Ovary (tissue), 9 donors: ENCODE results near the gene CTBP1. TPM values are rescaled to one million over a fixed set of nuclear protein-coding genes. Genes with fewer than 3 reads are reported as not detected.
A peak's percentile ranks its signal among the peaks of the same experiment; 100 is the strongest.

Source experiments
- DNase-seq, 5 donors: peaks; one replicate each; pipeline ENCODE4 v3.0.0-alpha.2; 2019 to 2020
- H3K27ac ChIP-seq, 2 donors: fragments of 200-600 bp; one replicate each; pipeline versions ENCODE4 v1.5.1 to v1.8.0; 2019 to 2022
- H3K27me3 ChIP-seq: fragments of 200-600 bp; one replicate; pipeline ENCODE4 v1.8.0; 2022
- H3K36me3 ChIP-seq: fragments of 200-600 bp; sonication (generic); one replicate; pipeline ENCODE4 v1.5.1; 2019
- H3K4me1 ChIP-seq: one replicate; pipeline ENCODE4 v1.8.1; 2013; ENCODE audit warnings: mild to moderate bottlenecking, moderate library complexity; ENCODE audit not compliant: insufficient read depth
- H3K4me3 ChIP-seq: fragments of 200-600 bp; sonication (generic); one replicate; pipeline ENCODE4 v1.5.1; 2017
- H3K9me3 ChIP-seq, 2 donors: fragments of 200-600 bp in 1 of 2; sonication (generic) in 1 of 2; one replicate each; pipeline versions ENCODE4 v1.5.1 to v1.8.1; 2013 to 2019; ENCODE audit warnings: mild to moderate bottlenecking in 1 of 2, moderate library complexity in 1 of 2
- EP300 ChIP-seq: sonication (generic); formaldehyde crosslinking; IDR thresholded peaks from one replicate; pipeline ENCODE4 v1.6.1; 2017; ENCODE audit warnings: antibody characterized with exemption
- POLR2A ChIP-seq: fragments of 450-650 bp; IDR thresholded peaks from one replicate; pipeline ENCODE4 v1.6.1; 2017; ENCODE audit warnings: antibody characterized with exemption, mild to moderate bottlenecking, moderate library complexity
- WGBS, 3 donors: extraction: QIAGEN DNeasy Blood & Tissue Kit in 1 of 3; methylation state at CpG; one replicate each; pipeline versions ENCODE4 v1.1.5 to v1.1.7; 2013 to 2017; 5-methylcytosine and 5-hydroxymethylcytosine counted together
- intact Hi-C, 4 donors: fragments of 100-400 bp; cut with DNase I; formaldehyde crosslinking; loops; one replicate each; pipeline versions ENCODE4 v1.11.0 to v1.15.1; 2022 to 2023
- polyA plus RNA-seq, 2 donors: library from polyadenylated mRNA; stranded (reverse); fragments of 200-250 nt in 1 of 2; fragments of 350-450 nt in 1 of 2; fragmentation: Illumina TruSeq in 1 of 2; extraction: RNeasy Lipid Tissue Mini Kit (QIAGEN cat#74804) in 1 of 2; gene quantifications; one replicate each; pipeline ENCODE4 v1.2.3, GENCODE V29; 2013 to 2014
- total RNA-seq, 7 donors: library from RNA; depleted of rRNA in 2 of 7; stranded (reverse); fragments of >200 nt in 2 of 7; fragmentation: NEBNext Ultra II Directional in 3 of 7; extraction: Animal tissue kit (Norgen Biotek cat#: 25700) in 3 of 7; gene quantifications; one replicate each; pipeline versions ENCODE4 v1.1.0 to v1.2.4, GENCODE V29; 2016 to 2023
- TF ChIP-seq, protein P1 (sequence below), 3 donors: fragments of 450-650 bp in 2 of 3; fragments of 200-600 bp in 1 of 3; IDR thresholded peaks; one replicate each; pipeline versions ENCODE4 v1.5.1 to v1.8.0; 2016 to 2022; ENCODE audit warnings: antibody characterized with exemption in 3 of 3, mild to moderate bottlenecking in 1 of 3
- donor health status: DM: no; HTN: no; CAD: no; lungs with moderate emphysema.
- donor health status: DM: no; HTN: no; CAD: no.
- donor health status: Bipolar disorder and iron deficiency.
- donor health status: DM: yes; HTN: yes; CAD: no.
- donor health status: DM: no; HTN: no; CAD: no.
- donor health status: DM: yes; HTN: yes; CAD: no.

The CTBP1 gene
- total and polyA plus RNA-seq, 9 donors = 45.7 to 231 (median 141) TPM

DNA sequence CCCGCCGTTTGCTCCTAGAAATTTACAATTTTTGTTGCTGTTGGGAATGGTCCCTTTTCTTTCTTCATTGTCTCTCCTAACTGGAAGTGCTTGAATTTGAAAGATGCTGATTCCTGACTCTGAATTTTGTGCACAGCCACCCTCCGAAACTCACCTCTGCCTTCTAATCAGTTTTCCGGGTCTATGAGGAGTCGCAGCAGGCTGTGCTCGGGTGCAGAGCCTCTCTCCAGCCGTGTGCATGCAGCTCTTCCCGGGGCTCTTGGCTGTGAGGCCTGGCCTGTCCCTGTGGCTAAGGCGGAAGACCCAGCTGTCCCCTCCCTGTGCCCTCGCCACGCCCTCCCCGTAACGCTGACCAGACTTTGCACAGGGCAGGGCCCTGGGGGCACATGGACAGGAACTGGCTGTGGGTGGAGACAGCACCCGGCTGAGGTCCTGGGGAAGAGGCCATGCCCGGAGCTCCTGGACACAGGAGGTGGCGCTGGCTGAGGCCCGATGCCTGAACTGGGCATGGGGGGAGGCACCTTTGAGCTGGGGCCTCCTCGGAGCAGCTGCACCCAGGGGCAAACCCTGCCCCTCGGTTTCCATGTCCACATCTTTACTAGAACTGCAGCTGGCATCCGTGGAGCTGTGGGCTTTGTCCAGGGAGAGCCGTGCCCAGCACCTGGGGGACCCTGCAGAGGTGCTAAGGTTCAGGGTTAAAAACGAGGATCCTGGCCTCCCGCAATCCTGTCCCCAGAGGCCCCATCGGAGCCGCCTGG, 43.9 kb downstream of the CTBP1 start:
- TF ChIP-seq, protein P1, sequence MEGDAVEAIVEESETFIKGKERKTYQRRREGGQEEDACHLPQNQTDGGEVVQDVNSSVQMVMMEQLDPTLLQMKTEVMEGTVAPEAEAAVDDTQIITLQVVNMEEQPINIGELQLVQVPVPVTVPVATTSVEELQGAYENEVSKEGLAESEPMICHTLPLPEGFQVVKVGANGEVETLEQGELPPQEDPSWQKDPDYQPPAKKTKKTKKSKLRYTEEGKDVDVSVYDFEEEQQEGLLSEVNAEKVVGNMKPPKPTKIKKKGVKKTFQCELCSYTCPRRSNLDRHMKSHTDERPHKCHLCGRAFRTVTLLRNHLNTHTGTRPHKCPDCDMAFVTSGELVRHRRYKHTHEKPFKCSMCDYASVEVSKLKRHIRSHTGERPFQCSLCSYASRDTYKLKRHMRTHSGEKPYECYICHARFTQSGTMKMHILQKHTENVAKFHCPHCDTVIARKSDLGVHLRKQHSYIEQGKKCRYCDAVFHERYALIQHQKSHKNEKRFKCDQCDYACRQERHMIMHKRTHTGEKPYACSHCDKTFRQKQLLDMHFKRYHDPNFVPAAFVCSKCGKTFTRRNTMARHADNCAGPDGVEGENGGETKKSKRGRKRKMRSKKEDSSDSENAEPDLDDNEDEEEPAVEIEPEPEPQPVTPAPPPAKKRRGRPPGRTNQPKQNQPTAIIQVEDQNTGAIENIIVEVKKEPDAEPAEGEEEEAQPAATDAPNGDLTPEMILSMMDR (IDR thresholded peaks at IDR 0.05) = no peak
- TF ChIP-seq POLR2A = no peak
- TF ChIP-seq EP300 = no peak
- intact Hi-C loops = loop anchor here in 3 of 4 donors (5.0 kb wide), 2 partner anchors 33 to 38 kb away; partner anchors contain the start of gene SPON2 (in 2 of the 3)
- H3K27me3 ChIP-seq = no peaks in the 10 kb centered on the region
- DNase-seq = peak in 3 of 5 donors; percentile 23 to 36 (median 29)
- 85 to 95% (median 89%) methylated on average over 23 to 25 of the region's 25 CpGs for WGBS, 3 donors
- H3K4me3 ChIP-seq = no peak overlapping the region
- H3K9me3 ChIP-seq = no peaks in the 10 kb centered on the region
- H3K4me1 ChIP-seq = peaks cover 33% of the 10 kb centered on the region
- H3K27ac ChIP-seq = no peak overlapping the region
- H3K36me3 ChIP-seq = no peaks in the 10 kb centered on the region

DNA sequence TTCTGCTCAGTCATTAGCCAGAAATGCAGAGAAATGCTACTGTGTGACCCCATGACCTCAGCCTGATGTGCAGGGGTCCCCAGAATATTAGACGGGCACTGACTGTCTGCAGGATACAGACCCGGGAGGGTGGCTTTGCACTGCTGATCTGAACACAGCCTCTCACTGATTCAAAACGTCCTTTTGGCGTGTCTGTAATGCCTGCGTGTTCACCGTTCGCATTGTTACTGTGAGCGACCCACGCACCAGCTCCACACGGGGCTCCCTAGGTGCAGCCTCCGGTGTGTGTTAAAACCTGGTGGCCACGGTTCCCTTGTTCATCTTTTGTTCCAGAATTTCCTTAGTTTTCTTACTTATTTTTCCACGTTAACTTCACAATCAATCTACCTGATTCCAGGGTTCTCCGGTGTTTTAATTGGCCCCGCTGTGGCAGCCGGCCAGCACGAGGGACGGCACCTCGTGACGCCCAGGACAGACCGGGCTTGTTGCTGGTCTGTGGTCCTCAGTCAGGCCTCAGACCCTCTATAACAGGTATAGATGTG, 44.6 kb downstream of the CTBP1 start:
- H3K27me3 ChIP-seq = no peaks in the 10 kb centered on the region
- H3K27ac ChIP-seq = no peak overlapping the region
- H3K4me3 ChIP-seq = no peak overlapping the region
- H3K4me1 ChIP-seq = peaks cover 31% of the 10 kb centered on the region
- TF ChIP-seq POLR2A = no peak
- TF ChIP-seq EP300 = no peak
- TF ChIP-seq, protein P1 (IDR thresholded peaks at IDR 0.05) = no peak
- peak in 2 of 5 donors; percentile 19 to 38 for DNase-seq
- H3K9me3 ChIP-seq = no peaks in the 10 kb centered on the region
- WGBS, 3 donors = 93 to 94% (median 94%) methylated on average over 21 of the region's 21 CpGs
- intact Hi-C loops = no loop called here
- no peaks in the 10 kb centered on the region for H3K36me3 ChIP-seq

DNA sequence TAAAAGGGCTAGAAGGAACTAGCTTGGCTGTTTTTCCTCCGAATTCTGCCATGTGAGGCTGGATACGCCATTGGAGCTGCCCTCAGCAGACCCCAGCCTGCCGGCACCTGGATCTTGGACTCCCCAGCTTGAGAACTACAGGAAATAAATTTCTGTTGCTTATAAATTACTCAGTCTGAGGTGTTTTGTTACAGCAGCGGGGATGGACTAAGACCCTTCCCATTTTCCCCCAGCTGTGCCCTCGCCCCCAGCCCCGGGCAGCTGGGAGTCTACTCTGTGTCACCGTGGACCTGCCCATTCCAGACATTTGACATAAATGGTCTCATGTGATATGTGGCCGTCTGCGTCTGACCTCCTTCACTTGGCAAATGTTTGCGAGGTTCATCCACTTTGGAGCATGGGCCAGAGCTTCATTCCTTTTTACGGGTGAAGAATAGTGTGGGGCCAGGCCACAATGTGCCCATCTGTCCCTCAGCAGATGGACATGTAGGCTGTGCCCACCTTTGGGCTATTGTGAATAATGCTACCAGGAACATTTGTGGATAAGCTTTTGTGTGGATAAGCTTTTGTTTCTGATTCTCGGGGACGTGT, 45.8 kb downstream of the CTBP1 start:
- WGBS, 3 donors = 88 to 94% (median 93%) methylated on average over 13 of the region's 13 CpGs
- Histone ChIP-seq H3K36me3 (no peaks in the 10 kb centered on the region), H3K4me3 (no peak overlapping the region), H3K9me3 (no peaks in the 10 kb centered on the region), H3K4me1 (peaks cover 20% of the 10 kb centered on the region), H3K27ac (no peak overlapping the region), H3K27me3 (no peaks in the 10 kb centered on the region)
- DNase-seq = peak in 1 of 5 donors; percentile 29
- intact Hi-C loops = no loop called here
- TF ChIP-seq EP300 = no peak
- TF ChIP-seq POLR2A = no peak
- TF ChIP-seq, protein P1 (IDR thresholded peaks at IDR 0.05) = no peak

DNA sequence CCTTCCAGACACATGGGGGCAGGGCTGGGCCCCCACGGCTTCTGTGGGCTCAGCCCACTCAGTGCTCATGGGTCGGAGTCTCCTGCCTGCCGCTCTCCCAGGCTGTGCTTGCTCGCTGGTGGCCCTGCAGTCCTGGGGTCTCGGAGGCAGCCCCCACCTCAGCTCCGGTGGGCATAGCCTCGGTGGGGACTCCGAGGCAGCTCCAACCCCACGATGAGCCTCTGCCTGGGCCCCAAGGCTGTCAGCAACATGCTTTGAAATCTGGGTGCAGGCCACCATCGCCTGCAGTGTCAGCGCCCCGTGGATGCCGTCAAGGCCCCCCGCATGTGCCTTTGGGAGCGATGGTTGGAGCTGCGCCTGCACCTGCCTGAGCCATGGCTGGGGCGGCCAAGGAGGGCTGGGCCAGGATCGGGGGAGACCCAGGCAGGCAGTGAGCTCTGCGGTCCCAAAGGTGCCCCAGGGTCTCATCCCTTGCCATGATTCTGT, 46.4 kb downstream of the CTBP1 start:
- TF ChIP-seq EP300 = no peak
- no peak for TF ChIP-seq POLR2A
- TF ChIP-seq, protein P1 (IDR thresholded peaks at IDR 0.05) = no peak
- peak in 4 of 5 donors; percentile 14 to 37 (median 31) for DNase-seq
- no peaks in the 10 kb centered on the region for H3K36me3 ChIP-seq
- no peak overlapping the region for H3K4me3 ChIP-seq
- H3K4me1 ChIP-seq = peaks cover 16% of the 10 kb centered on the region
- WGBS, 3 donors = 78 to 85% (median 85%) methylated on average over 14 to 19 of the region's 19 CpGs
- H3K27ac ChIP-seq = peak overlapping the region in 1 of 2 donors; percentile 61
- no peaks in the 10 kb centered on the region for H3K9me3 ChIP-seq
- intact Hi-C loops = no loop called here
- H3K27me3 ChIP-seq = no peaks in the 10 kb centered on the region
